Stimulated activated CD8-positive, alpha-beta memory T cell treated with anti-CD3 and anti-CD28 coated beads, Interleukin-2, amount 100 ng/mL, for 48 hours (primary cell): Measurements from ENCODE around the gene CERKL.

Experiments
- DNase-seq, 2 donors: peaks; one replicate each; pipeline ENCODE4 v3.0.0-alpha.2; 2020; ENCODE audit warnings: low read depth in 2 of 2

Gene CERKL

DNA sequence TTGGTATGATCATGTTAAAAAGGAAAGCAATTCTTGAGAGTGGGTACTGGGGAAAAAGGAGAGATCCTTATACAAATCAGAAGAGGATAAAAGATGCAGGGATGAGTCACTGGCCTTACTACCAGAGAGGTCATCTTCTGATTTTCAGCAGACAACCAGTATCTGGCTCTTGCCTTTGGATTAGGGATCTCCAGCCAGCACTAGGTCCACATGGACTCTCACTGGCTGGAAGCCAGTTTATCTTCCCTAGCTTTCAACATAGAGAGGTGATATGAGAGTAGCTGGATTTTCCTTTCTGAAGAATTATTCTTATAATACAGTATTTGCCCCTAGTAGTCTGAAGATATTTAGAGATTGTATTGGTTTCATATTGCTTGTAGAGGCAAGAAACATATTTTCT, 30.2 kb downstream of the CERKL start:
- no peak for DNase-seq

DNA sequence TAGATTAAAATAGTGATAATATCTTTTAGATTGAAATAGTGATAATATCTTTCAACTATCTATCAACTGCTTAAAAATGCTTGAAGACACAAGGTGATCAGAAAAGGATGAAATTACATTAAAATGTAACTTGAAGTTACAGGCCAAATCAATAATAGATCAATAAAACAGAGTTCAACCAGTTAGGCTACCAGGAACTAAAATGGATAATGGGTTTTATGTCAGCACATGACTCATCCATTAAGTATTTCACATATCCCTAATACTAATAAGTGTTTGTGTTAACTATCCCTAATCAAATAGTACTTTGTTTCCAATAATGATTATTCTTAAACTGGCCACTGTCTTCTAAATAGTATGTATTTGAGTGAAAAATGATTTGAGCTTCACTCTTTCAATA, 33.7 kb downstream of the CERKL start:
- no peak for DNase-seq

GRCh38 chr2:181621779-181622490, 35.0 kb downstream of the CERKL start:
- DNase-seq = no peak

DNA sequence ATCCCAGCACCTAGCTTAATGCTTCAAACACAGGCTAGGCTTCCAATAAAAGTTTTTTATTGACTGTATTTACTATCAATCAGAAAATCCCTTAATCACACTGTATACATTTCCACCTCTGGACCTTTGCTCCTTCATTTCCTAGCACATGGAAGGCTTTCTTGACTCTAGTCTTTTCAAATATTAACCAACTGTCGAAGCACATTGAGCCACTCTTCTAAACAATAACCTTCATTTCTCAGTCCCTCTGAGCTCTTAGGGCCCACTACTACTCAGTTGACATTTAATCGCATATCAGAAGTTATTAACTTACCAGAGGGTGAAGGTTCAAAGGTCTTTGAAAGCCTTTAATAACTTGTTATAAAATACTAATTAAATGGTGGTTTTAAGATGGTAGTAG, 37.4 kb downstream of the CERKL start:
- DNase-seq = no peak

- DNase-seq = no peak
Observed at GRCh38 chr2:181616715-181617114, 40.2 kb downstream of the CERKL start.

GRCh38 chr2:181614874-181615638, 41.8 kb downstream of the CERKL start:
- DNase-seq = no peak

DNA sequence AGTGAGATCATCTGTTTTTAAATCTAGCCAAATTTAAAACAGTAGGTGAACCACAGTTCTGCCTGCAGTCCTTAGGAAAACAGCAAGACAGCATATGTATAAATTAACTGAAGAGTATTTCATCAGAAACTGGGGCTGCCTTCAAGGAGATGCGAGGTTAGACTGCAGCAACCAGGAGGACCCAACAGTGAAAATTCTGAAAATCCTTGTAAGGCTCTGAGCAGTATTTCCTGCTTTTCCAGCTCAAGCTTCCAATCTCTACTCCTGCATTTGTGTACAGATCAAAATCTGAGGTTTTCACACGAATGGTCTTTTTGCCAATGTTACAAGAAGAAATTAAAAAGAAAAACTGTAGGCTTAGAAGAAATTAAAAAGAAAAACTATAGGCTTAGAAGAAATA, 43.7 kb downstream of the CERKL start:
- no peak for DNase-seq

GRCh38 chr2:181607629-181608590, 49.0 kb downstream of the CERKL start:
- DNase-seq = no peak

GRCh38 chr2:181605889-181606837, 50.7 kb downstream of the CERKL start:
- no peak for DNase-seq

DNA sequence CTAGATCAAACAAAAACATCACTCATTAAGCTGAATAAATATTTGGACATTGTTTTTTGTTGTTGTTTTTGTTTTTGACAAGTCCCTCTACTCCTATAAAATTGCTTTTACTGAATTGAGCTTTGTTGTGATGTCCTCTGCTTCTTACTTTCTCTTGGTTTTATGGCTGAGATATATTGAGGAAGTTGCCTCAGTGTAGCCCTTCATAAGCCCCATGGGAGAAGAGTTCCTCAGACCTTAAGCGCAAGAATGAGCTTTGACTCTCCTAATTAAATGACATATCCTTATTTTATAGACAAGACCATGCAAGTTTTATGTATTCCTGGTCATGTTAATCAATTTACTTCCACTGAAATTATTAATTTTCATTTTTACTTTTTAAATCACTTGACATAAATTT, 54.9 kb downstream of the CERKL start:
- DNase-seq = no peak

GRCh38 chr2:181596556-181596955, 60.3 kb downstream of the CERKL start:
- no peak for DNase-seq

DNA sequence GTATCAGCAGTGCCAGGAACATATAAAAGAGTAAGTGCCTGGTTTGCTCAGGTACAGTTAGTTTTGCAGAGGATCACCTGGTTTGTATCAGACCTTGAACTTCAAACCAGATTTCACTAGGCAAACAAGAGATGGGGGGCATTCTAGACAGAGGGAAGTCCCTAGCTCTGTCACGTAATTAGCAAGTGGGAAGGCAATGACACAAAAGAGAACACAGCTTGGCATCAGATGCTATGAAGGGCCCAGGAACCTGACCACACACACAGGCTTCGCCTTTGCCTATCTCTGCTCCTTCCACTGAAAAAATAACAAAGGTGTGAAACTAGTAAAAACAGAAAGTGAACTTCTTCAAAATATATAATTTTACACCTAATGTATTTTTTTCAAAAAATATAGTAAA, 62.6 kb downstream of the CERKL start:
- no peak for DNase-seq

DNA sequence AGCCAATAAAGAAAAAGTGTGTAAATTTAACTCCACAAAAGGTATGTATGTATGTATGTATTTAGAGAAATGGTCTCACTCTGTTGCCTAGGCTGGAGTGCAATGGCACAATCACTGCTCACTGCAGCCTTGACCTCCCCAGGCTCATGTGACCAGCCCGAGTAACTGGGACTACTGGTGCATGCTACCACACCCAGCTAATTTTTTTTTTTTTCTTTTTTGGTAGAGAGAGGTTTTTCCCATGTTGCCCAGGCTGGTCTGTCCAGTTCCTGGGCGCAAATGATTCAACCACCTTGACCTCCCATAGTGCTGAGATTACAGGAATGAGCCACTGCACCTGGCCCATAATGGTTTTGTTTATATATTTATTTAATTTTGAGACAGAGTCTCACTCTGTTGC, 67.1 kb downstream of the CERKL start:
- DNase-seq = no peak

- DNase-seq = no peak
Observed at GRCh38 chr2:181588546-181588945, 68.4 kb downstream of the CERKL start.

- DNase-seq = no peak
Observed at GRCh38 chr2:181586569-181587081, 70.3 kb downstream of the CERKL start.

GRCh38 chr2:181585732-181586131, 71.2 kb downstream of the CERKL start:
- no peak for DNase-seq

GRCh38 chr2:181581534-181581933, 75.4 kb downstream of the CERKL start:
- no peak for DNase-seq

DNA sequence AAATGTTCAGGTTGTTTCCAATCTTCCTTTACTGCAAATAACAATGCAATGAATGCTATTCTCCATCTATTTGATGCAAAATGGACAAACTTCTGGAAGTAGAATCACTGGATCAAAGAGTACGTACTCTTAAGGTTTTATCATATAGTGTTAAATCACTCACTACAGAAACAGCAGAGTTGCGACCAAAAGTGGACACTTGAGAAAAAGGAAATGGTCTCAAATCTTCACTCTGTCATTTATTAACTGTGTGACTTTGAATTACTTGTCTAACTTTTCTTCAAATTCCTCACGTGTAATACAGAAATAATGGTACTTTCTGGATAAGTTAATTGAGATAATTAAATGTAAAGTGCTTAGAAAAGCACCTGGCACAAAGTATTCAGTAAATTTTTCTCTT, 78.1 kb downstream of the CERKL start:
- DNase-seq = no peak

DNA sequence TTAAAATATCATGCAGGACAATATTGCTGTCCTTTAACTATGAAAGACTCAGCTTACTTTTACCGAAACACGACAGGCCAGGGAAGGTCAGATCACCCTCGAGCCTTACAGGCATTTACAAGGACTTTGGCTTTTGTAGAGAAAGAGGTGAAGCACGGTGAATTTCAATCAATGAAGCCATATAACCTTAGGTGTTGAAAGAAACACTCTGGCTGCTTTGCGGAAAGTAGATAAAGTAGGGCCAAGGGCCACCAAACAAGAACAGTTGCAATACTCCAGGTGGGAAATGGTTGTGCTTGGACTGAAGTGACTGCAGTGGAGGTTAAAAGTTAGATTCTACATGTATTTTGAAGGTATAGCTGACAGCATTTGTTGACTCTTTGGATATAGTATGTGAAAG, 80.5 kb downstream of the CERKL start:
- DNase-seq = no peak

DNA sequence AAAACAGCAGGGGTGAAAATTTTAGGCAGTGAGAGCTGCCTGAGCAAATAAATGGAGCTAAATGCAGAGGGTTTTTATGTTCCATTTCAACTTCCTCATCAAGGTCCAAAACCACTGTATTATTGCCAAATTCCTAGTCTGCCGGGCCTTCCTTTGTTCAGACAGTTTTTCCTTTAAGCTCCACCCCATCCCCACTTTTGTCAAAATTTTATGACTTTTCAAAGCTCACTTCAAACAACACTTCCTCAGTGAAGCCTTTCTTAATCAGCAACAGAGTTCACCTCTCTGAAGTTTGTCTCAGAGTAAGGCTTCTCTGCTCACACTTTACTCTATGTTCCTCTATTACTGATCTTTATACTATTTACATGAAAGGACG, 81.3 kb downstream of the CERKL start:
- no peak for DNase-seq

DNA sequence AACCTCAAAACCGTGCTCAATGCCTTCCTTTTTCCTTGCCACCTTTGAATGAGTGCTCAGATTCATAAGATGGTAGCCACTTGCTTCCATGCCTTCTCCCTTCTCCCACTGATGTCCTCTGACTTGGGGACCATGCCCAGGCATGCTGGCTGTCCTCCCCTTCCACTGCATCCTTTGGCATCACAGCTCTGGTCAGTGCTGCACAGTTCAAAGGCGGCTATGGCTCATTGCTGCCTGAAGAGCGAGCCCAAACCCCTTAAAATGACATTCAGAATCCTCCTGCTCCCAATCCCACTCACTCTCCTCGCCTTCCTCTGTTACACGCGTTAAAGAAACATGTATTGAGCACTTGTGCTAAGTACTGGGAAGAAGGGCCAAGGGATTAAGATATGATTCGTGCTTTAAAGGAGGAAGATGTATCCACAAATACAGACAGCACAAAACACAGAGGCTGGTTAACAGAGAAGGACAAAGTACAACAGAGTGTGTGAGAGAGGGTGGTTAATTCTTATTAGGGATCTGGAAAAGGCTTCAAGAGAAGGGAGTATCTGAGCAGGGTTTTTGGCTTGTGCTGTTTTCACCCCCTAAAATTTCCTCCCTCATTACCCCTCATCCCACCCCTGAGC, 81.8 kb downstream of the CERKL start:
- no peak for DNase-seq
